Stimulated activated naive CD8-positive, alpha-beta T cell treated with anti-CD3 and anti-CD28 coated beads, Interleukin-15, amount 100 ng/mL, for 72 hours (primary cell): Measurements from ENCODE around the gene GRIN2D.
A peak's percentile ranks its signal among the peaks of the same experiment; 100 is the strongest.

Experiments
- ATAC-seq: fragments of 150-1000 bp; cut with Tn5 transposase; 2 replicates; pipeline ENCODE4 v1.10.0; 2021; ENCODE audit warnings: mild to moderate bottlenecking, moderate library complexity
- DNase-seq, 2 donors: peaks; one replicate each; pipeline ENCODE4 v3.0.0; 2021 to 2022
- H3K27ac Mint-ChIP-seq, 2 donors: one replicate each; pipeline ENCODE4 v1.8.0; 2022; ENCODE audit warnings: mild to moderate bottlenecking in 2 of 2, mixed read lengths in 2 of 2, moderate library complexity in 2 of 2
- H3K27me3 Mint-ChIP-seq: one replicate; pipeline ENCODE4 v1.8.0; 2022; ENCODE audit warnings: mixed read lengths
- H3K4me1 Mint-ChIP-seq: one replicate; pipeline ENCODE4 v1.8.0; 2022; ENCODE audit warnings: mild to moderate bottlenecking, mixed read lengths
- H3K4me3 Mint-ChIP-seq, 2 donors: one replicate each; pipeline ENCODE4 v1.8.0; 2022; ENCODE audit warnings: mild to moderate bottlenecking in 2 of 2, mixed read lengths in 2 of 2, moderate library complexity in 1 of 2
- H3K9me3 Mint-ChIP-seq, 2 donors: one replicate each; pipeline ENCODE4 v1.8.0; 2022; ENCODE audit warnings: mixed read lengths in 2 of 2

The GRIN2D gene

DNA sequence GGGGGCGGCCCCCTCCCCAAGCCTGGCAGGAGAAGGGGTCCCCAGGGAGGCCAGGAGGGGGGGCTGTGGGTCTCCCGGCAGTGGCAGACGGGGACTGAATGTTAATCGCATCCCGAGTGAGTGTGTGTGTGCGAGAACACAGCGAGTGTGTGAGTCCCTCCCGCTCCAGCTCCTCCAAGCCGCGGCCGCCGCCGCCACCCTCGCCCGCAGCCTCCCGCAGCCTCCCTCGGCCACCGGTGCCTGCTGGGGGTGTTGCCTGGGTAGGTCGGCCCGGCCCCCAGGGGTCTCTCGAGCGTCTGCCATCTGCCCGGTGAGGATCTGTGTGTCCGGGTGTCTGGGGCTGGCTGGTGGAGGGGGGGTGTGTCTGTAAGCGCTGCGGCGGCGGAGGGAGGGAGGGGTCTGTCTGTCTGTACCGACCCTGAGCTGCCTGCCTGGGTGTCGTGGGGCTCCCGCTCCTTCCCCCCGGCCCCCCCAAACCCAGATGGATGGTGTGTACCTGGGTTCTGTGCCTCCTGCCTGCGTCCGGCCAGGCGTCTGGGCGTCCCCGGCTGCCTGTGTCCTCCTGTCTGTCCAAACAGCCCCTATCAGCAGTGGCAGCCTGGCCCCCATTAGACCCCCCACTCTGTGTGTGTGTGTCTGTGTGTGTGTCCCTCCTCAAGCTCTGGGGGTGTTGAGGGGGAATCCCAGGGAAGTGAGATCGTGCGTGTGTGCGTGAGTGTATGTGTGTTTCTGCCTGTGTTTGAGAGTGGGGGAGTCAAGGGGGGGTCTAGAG, at the start of gene GRIN2D:
TSS of gene GRIN2D (plus strand) at position 110 of the 772 bp plus-strand sequence. CDS start 4,725 bp downstream, outside the sequence.
- Mint-ChIP-seq H3K9me3 (no peaks in the 10 kb centered on the region), H3K4me3 (peak within 1 kb of the TSS; percentile 58 to 68), H3K27ac (peak within 1 kb of the TSS; percentile 29 to 64), H3K27me3 (peaks cover 60% of the 10 kb centered on the region), H3K4me1 (peaks cover 73% of the 10 kb centered on the region)
- ATAC-seq (peak; percentile 1), DNase-seq (no peak)

DNA sequence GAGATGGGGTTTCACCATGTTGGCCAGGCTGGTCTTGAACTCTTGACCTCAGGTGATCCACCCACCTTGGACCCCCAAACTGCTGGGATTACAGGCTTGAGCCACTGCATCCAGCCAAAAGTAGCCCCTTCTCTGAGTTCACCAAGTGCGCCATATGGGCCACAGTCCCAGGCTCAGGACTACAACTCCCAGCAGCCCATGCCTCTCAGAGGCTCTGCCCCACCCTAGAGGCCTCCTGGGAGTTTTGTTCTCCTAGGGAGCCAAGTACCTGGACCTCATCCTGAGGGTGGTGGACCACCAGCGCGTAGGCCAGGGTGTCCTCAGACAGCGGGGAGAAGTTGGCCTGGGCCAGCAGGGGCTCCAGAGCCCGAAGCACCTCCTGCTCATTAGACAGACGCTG, 48.6 kb upstream of the GRIN2D start:
- ATAC-seq (no peak), DNase-seq (no peak)
- Mint-ChIP-seq H3K4me1 (peaks cover 6% of the 10 kb centered on the region), H3K4me3 (no peak overlapping the region), H3K27me3 (no peaks in the 10 kb centered on the region), H3K9me3 (no peaks in the 10 kb centered on the region), H3K27ac (no peak overlapping the region)

DNA sequence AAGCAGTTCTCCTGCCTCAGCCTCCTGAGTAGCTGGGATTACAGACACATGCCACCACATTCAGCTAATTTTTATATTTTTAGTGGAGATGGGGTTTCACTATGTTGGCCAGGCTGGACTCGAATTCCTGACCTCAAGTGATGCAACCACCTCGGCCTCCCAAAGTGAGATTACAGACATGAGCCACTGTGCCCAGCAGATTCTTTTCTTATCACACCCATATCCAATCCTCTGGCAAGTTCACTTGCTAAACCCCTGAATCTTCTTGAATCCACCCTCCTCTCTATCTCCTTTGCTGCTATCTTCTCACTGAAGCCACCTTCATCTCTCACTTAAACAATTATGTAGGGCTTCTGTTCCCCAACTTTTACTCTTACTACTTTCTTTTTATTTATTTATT, 47.3 kb upstream of the GRIN2D start:
- Mint-ChIP-seq H3K4me1 (peaks cover 9% of the 10 kb centered on the region), H3K4me3 (no peak overlapping the region), H3K27me3 (no peaks in the 10 kb centered on the region), H3K27ac (peak overlapping the region; percentile 2 to 27), H3K9me3 (no peaks in the 10 kb centered on the region)
- ATAC-seq (no peak), DNase-seq (no peak)

DNA sequence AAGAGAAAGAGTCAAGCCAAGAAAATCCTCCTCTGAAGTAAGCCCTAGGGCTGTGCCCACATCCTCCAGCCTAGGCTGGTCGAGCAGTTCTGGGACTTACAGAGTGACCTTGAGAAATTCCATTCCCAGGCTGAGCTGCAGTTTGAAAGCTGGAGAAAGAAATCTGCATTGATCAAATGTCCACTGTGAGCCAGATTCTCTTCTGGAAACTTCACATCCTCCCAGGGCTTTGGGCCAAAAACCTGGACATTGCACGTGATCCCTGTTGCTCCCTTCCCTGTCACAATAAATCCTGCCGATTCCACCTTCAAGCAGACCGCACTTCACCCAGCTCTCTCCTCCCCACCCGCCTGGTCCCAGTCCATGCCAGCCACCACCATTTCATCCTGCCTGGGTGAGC, 45.4 kb upstream of the GRIN2D start:
- H3K27me3 Mint-ChIP-seq, result no peaks in the 10 kb centered on the region
- DNase-seq (no peak), ATAC-seq (no peak)
- H3K4me1 Mint-ChIP-seq, result peaks cover 16% of the 10 kb centered on the region
- H3K9me3 Mint-ChIP-seq, result no peaks in the 10 kb centered on the region
- H3K27ac Mint-ChIP-seq, result peak overlapping the region; percentile 6 to 48
- H3K4me3 Mint-ChIP-seq, result no peak overlapping the region

DNA sequence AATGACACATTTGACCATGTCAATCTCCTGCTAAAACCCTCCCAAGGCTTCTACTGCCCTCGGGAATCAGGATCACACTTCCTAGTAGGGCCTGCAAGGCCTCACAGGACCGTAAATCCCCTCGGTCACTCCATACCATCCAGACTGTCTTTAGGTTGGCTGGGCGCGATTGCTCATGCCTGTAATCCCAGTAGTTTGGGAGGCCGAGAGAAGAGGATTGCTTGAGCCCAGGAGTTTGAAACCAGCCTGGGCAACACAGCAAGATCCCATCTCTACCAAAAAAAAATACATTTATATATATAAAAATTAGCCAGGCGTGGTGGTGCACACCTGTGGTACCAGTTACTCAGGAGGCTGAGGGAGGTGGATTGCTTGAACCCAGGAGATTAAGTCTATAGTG, 44.7 kb upstream of the GRIN2D start:
- no peaks in the 10 kb centered on the region for H3K27me3 Mint-ChIP-seq
- DNase-seq, result no peak
- ATAC-seq, result no peak
- H3K4me1 Mint-ChIP-seq, result peaks cover 16% of the 10 kb centered on the region
- no peaks in the 10 kb centered on the region for H3K9me3 Mint-ChIP-seq
- H3K27ac Mint-ChIP-seq, result no peak overlapping the region
- no peak overlapping the region for H3K4me3 Mint-ChIP-seq

DNA sequence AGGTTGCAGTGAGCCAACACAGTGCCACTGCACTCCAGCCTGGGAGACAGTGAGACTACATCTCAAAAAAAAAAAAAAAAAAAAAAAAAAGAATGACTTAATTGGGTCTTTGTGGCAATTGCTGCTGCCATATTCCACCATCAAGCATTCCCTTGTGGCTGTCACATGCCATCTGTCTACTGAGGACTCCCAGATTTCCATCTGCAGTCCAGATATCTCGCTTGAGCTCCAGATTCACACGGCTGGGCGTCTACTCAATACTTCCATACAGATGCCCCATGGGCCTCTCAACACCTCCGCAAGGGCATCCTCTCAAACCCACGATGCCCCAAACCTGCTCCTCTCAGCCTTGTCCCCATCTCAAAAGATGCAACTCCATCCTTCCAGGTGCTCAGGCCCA, 42.6 kb upstream of the GRIN2D start:
- no peaks in the 10 kb centered on the region for H3K27me3 Mint-ChIP-seq
- no peaks in the 10 kb centered on the region for H3K9me3 Mint-ChIP-seq
- H3K27ac Mint-ChIP-seq, result peak overlapping the region in 1 of 2 donors; percentile 14

DNA sequence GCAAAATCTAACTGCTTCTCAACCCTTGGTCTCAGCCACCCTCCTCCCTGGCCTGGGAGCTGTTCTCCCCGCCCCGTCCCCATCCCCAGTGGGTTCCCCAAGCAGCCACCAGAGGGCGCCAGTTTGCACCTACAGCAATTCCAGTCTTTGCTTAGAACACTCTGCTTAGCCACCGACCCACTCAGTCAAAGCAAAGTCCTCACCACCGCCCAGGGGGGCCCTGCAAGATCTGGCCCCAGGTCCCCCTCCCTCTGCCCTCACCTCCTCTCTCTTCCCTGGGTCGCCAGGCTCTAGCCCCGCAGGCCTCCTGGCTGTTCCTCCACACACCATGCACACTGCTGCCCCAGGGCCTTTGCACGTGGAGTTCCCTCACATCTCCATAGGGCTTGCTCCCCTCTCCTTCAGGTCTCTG, 42.1 kb upstream of the GRIN2D start:
- Mint-ChIP-seq H3K27ac (peak overlapping the region in 1 of 2 donors; percentile 14), H3K4me1 (peaks cover 16% of the 10 kb centered on the region), H3K9me3 (no peaks in the 10 kb centered on the region), H3K27me3 (no peaks in the 10 kb centered on the region), H3K4me3 (no peak overlapping the region)
- ATAC-seq (peak; percentile 95), DNase-seq (peak; percentile 74 to 78)

More for the DNA sequence above, 42.6 kb upstream of the GRIN2D start:
- ATAC-seq (no peak), DNase-seq (no peak)
- Mint-ChIP-seq H3K4me1 (peaks cover 16% of the 10 kb centered on the region), H3K4me3 (no peak overlapping the region)

DNA sequence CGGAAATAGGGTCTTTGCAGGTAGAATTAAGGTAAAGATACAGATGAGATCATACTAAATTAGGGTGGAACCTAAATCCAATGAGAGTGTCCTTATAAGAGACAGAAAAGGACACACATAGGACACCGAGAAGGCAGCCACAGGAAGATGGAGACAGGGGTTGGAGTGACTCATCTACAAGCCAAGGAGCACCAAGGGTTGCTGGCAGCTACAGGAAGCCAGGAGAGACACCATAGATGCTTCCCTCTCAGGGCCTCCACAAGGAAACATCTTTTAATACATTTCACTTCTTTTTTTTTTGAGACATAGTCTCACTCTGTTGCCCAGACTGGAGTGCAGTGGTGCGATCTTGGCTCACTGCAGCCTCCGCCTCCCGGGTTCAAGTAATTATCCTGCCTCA, 39.8 kb upstream of the GRIN2D start:
- Mint-ChIP-seq H3K27me3 (no peaks in the 10 kb centered on the region), H3K4me3 (no peak overlapping the region), H3K9me3 (no peaks in the 10 kb centered on the region), H3K4me1 (peaks cover 11% of the 10 kb centered on the region), H3K27ac (no peak overlapping the region)
- no peak for DNase-seq
- ATAC-seq, result no peak

DNA sequence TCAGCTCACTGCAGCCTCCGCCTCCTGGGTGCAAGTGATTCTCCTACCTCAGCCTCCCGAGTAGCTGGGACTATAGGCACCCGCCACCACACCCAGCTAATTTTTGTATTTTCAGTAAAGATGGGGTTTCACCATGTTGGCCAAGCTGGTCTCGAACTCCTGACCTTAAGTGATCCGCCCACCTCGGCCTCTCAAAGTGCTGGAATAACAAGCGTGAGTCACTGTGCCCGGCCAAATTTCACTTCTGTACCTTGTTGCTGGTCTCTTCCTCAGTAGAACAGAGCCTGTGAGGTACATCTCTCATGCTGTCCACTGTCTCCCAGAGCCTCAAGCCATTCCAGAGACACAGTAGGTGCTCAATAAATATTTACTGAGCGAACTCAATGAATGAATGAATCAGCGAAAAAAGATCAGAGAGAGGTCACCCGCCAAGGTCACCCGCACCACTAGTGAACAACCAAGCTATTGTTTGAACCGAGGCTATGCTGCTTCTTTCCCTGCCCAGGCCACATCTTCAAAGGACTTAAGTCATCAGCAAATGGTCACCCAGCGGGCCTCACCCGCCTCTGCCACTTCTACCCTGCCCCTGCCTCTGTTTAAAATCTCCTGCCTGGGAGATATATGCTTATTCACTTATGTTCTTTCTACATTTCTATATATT, 39.0 kb upstream of the GRIN2D start:
- H3K27ac Mint-ChIP-seq, result peak overlapping the region in 1 of 2 donors; percentile 27
- H3K9me3 Mint-ChIP-seq, result no peaks in the 10 kb centered on the region
- H3K4me3 Mint-ChIP-seq, result no peak overlapping the region
- H3K4me1 Mint-ChIP-seq, result peaks cover 11% of the 10 kb centered on the region
- ATAC-seq (no peak), DNase-seq (no peak)
- H3K27me3 Mint-ChIP-seq, result no peaks in the 10 kb centered on the region

DNA sequence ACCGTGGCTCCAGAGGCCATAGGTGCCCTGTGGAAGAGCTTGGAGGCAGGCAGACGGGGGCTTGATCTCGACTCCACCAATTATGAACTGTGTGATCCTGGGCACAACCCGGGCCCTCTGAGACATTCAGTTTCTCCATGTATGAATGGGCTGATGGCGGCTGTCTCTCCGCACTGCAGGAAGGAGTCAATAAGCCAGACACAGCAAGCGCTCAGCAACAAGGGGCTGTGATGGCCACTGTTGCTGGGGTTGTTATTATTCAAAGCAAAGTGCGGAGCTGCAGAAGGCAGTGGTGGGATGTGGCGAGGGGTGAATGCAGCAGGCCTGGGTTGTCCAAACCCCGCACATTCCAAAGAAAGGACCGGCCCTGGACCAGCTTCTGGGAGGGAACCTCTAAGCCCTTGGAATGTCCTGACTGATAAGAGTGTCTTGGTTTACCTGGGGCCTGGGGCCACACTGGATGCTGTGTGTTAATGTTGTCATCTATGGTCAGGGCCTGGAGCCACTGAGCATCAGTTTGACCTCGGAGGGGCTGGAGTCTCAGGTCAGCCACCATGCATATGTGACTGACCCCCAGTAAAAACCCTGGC, 38.0 kb upstream of the GRIN2D start:
- H3K27me3 Mint-ChIP-seq, result no peaks in the 10 kb centered on the region
- peaks cover 11% of the 10 kb centered on the region for H3K4me1 Mint-ChIP-seq
- H3K9me3 Mint-ChIP-seq, result no peaks in the 10 kb centered on the region
- no peak overlapping the region for H3K4me3 Mint-ChIP-seq
- ATAC-seq, result no peak
- DNase-seq, result no peak
- H3K27ac Mint-ChIP-seq, result no peak overlapping the region

DNA sequence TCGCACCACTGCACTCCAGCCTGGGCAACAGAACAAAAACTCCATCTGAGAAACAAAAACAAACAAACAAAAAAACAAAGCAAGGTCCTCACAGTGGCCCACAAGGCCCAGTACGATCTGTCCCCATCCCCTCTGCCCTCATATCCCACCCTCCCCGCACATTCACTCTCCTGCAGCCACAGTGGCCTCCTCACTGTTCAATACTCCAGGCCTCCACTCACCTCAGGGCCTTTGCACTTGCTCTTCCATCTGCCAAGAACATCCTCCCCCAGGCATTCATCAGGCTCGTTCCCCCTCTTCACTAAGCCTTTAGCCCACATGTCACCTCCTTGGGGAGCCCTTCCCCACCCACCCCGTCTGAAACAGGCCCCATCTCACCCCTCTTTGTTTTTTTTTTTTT, 34.3 kb upstream of the GRIN2D start:
- Mint-ChIP-seq H3K4me1 (peaks cover 8% of the 10 kb centered on the region), H3K27ac (no peak overlapping the region), H3K27me3 (no peaks in the 10 kb centered on the region), H3K4me3 (no peak overlapping the region), H3K9me3 (no peaks in the 10 kb centered on the region)
- no peak for ATAC-seq
- no peak for DNase-seq

DNA sequence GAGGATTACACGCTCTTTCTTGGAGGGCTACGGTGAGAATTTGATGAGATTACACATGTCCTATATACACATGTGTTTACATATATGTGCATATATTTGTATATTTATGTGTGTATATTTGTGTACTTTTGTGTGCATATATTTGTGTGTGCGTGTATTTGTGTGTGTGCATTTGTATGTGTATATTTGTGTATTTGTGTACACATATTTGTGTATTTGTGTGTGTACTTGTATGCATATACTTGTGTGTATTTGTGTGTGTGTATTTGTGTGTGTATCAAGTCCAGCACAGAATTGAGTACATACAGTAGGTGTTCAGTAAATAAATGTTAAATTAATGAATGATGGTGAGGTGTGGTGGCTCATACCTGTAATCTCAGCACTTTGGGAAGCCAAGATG, 31.6 kb upstream of the GRIN2D start:
- peaks cover 19% of the 10 kb centered on the region for H3K4me1 Mint-ChIP-seq
- no peaks in the 10 kb centered on the region for H3K9me3 Mint-ChIP-seq
- ATAC-seq, result no peak
- no peak for DNase-seq
- H3K27me3 Mint-ChIP-seq, result no peaks in the 10 kb centered on the region
- H3K4me3 Mint-ChIP-seq, result peak overlapping the region in 1 of 2 donors; percentile 19
- no peak overlapping the region for H3K27ac Mint-ChIP-seq

DNA sequence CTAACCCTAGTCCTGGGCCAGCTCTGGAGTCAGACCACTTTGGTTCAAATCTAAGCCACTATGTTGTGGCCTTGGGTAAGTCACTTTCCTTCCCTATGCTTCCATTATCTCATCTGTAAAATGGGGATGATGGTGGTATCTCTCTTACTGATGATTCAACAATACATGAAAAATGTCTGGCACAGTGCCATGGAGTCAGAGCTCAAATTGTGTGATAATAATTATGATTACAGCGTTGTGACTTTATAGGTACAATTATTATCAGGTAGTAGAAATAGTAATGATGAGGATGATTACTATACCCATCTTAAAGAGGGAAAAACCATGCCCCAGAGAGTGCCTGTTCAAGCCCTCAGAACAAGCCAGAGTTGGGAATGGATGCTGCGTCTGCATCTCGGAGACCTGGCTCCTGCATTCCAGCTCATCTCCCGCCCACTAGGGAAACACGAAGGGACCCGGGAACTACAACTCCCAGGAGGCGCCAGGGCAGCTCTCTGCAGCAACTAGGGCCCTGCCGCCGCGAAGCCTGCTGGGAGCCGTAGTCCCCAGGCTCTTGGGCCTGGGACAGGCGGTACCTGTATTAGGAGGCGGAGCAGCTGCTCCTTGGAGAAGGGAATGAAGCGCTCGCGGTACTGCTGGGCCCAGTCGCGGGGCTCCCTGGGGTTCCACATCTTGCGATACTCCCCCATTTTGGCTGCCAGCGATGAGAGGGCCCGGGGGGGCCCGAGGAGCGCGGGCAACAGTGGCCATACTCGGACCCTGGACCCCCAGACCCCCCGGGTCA, 30.6 kb upstream of the GRIN2D start:
- H3K4me3 Mint-ChIP-seq, result peak overlapping the region; percentile 87 to 92
- DNase-seq, result peak; percentile 80 to 90
- H3K27me3 Mint-ChIP-seq, result no peaks in the 10 kb centered on the region
- H3K9me3 Mint-ChIP-seq, result no peaks in the 10 kb centered on the region
- peak; percentile 79 for ATAC-seq
- H3K4me1 Mint-ChIP-seq, result peaks cover 19% of the 10 kb centered on the region
- H3K27ac Mint-ChIP-seq, result peak overlapping the region; percentile 92 to 98

DNA sequence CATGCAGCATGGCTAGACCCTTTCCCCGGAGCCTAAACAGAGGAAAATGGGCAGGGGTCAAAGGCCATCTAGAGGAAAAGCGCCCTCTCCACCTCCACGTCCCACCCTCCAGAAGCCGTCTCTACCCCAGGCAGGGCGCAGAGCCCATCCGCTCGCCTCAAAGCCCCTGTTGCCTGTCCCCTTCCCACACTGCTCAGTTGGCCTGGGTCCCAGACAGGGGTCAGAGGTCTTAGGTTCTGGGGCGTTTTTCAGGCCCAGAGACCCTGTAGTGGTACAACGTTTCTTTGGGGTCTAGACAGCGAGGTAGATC, 30.0 kb upstream of the GRIN2D start:
- no peak for DNase-seq
- ATAC-seq, result peak; percentile 28
- Mint-ChIP-seq H3K4me3 (peak overlapping the region; percentile 87 to 92), H3K27ac (peak overlapping the region; percentile 92 to 98), H3K27me3 (no peaks in the 10 kb centered on the region), H3K9me3 (no peaks in the 10 kb centered on the region), H3K4me1 (peaks cover 19% of the 10 kb centered on the region)

DNA sequence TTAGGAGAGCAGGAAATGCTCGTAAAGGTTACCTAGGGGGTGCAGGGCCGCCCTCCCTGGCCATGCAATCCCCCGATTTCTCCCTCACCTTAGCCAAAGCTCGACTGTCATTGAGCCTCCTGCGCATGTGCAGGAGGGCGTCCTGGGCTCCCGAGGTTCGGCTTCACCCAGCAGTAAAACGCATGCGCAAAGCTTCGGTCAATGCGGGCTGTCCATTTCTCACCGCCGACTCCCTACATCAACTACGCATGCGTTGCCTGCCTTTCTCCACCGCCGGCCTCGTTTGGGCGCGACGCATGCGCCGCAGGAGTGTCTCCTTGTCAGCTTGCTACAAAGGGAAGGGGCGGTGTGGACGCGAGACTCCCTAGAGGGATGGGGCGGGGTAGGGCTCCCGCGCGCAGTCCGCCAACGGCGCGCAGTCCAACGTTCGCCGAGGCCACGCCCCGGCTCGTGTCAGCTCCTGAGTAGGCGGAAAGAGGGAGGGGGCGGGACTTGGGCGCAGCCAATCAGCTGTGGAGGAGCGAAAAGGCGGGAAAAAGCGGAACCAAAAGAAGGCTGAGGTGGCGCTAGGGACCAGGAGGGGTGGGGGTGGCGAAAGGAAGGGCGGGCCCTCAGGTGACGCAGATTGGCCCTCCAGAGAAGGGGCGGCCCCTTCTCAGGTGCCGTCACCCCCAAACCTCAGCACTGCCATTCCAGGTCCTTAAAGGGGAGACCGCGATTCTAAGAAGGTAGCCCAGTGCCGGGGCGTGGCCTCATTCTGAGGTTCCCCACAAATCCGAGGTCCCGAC, 29.5 kb upstream of the GRIN2D start, which contains the start of the genes SYNGR4 and TMEM143:
TSS of gene SYNGR4 (plus strand) at position 558 of the 788 bp plus-strand sequence. CDS start 1,476 bp downstream, outside the sequence.
TSS of gene TMEM143 (minus strand) at position 131 of the 788 bp plus-strand sequence. CDS start at position 111, 20 bp downstream.
- DNase-seq (peak; percentile 99 to 100), ATAC-seq (peak; percentile 90)
- H3K9me3 Mint-ChIP-seq, result no peaks in the 10 kb centered on the region
- H3K4me1 Mint-ChIP-seq, result peaks cover 19% of the 10 kb centered on the region
- H3K4me3 Mint-ChIP-seq, result peak within 1 kb of the TSS; percentile 87 to 92
- peak within 1 kb of the TSS; percentile 92 to 98 for H3K27ac Mint-ChIP-seq
- no peaks in the 10 kb centered on the region for H3K27me3 Mint-ChIP-seq
